Measurements from ENCODE around the gene ADAM8.

DNA sequence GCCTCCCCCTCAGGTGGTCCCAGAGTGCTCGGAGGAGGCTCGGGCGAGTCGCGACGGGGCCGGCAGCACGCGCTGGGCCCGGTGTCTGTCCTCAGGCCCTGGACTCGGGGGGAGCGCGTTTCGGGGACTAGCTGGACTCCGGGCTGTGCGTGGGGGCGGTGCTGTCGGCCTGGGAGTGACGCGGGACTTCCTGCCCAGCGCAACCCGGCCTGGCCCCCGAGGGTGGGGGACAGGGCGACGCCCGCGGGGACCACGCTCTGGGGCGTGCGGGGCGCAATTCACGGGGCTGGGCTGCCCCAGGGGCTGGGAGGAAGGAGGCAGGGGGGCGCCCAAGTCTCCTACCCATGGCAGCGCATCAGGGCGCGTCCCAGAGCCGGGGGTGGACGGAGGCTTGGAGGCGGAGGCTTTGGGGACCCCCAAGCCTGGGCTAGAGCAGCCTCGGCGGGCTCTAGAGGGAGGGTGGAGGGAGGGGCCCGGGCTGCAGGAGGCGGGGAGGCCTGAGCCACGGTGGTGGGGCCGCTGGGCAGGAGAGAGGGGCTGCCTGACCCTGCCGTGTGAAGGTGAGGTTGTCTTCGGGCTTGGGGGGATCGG, 41.3 kb downstream of the ADAM8 start:
- TF ChIP-seq, protein P1, sequence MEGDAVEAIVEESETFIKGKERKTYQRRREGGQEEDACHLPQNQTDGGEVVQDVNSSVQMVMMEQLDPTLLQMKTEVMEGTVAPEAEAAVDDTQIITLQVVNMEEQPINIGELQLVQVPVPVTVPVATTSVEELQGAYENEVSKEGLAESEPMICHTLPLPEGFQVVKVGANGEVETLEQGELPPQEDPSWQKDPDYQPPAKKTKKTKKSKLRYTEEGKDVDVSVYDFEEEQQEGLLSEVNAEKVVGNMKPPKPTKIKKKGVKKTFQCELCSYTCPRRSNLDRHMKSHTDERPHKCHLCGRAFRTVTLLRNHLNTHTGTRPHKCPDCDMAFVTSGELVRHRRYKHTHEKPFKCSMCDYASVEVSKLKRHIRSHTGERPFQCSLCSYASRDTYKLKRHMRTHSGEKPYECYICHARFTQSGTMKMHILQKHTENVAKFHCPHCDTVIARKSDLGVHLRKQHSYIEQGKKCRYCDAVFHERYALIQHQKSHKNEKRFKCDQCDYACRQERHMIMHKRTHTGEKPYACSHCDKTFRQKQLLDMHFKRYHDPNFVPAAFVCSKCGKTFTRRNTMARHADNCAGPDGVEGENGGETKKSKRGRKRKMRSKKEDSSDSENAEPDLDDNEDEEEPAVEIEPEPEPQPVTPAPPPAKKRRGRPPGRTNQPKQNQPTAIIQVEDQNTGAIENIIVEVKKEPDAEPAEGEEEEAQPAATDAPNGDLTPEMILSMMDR (conservative IDR thresholded peaks at IDR 0.05; ENCODE audit: low read length): no peak
- no peak for TF ChIP-seq EZH2phosphoT487 (IDR thresholded peaks at IDR 0.05; ENCODE audit: borderline replicate concordance, low read depth, low read length)

Measured in OCI-LY7 (cell line).